Cardiac muscle cell (in vitro differentiated cells and primary cell): ENCODE measurements around the gene THEM4. TPM values are rescaled to one million over a fixed set of nuclear protein-coding genes. Genes with fewer than 3 reads are reported as not detected.

ENCODE experiments used
- DNase-seq, 2 donors: peaks; one replicate each; pipeline versions ENCODE4 v3.0.0 to v3.0.0-alpha.2; 2010 to 2017; ENCODE audit warnings: low read depth in 1 of 2, low spot score in 1 of 2
- H3K27ac ChIP-seq: fragments of 200-600 bp; sonication (generic); 2 replicates; pipeline ENCODE4 v1.5.1; 2016
- H3K27me3 ChIP-seq: fragments of 200-600 bp; sonication (generic); 2 replicates; pipeline ENCODE4 v1.6.0; 2016; ENCODE audit warnings: control low read depth
- H3K36me3 ChIP-seq: fragments of 200-600 bp; sonication (generic); 2 replicates; pipeline ENCODE4 v1.5.1; 2016; ENCODE audit warnings: control low read depth
- H3K4me1 ChIP-seq: fragments of 200-600 bp; sonication (generic); 2 replicates; pipeline ENCODE4 v1.8.1; 2017; ENCODE audit warnings: low read depth, mild to moderate bottlenecking, mixed run types
- H3K4me3 ChIP-seq: fragments of 200-600 bp; sonication (generic); 2 replicates; pipeline ENCODE4 v1.5.1; 2016; ENCODE audit warnings: mild to moderate bottlenecking
- H3K9me3 ChIP-seq: fragments of 200-600 bp; sonication (generic); 2 replicates; pipeline ENCODE4 v1.5.1; 2017; ENCODE audit warnings: low read depth, mild to moderate bottlenecking, control low read depth
- polyA plus RNA-seq: library from polyadenylated mRNA; unstranded; fragments of >200 nt; fragmentation: Nextera tagmentation; extraction: Ambion mirVana; gene quantifications from 2 replicates; pipeline ENCODE4 v1.2.1, GENCODE V29; 2016
- total RNA-seq: library from RNA; depleted of rRNA; stranded (reverse); fragments of >200 nt; gene quantifications from 2 replicates; pipeline ENCODE4 v1.2.3, GENCODE V29; 2016
- TF ChIP-seq, protein P1 (sequence below): IDR thresholded peaks from 2 replicates; pipeline ENCODE4 v1.5.1; 2012; ENCODE audit warnings: low read depth, mild to moderate bottlenecking, low read length

The THEM4 gene
- total and polyA plus RNA-seq, 2 experiments from 2014 or later: 26.8 to 61.9 TPM

DNA sequence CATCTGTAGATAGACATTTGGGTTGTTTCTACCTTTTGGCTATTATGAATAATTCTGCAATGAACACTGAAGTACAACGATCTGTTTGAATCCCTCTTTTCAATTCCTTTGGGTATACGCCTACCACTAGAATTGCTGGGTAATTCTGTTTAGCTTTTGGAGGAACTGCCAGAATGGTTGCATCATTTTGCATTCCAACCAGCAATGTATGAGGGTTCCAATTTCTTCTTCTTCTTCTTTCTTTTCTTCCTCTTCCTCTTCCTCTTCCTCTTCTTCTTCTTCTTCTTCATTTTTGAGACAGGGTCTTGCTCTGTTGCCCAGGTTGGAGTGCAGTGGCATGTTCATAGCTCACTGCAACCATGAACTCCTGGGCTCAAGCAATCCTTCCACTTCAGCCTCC, 42.0 kb downstream of the THEM4 start:
- no peak overlapping the region for H3K4me3 ChIP-seq
- no peaks in the 10 kb centered on the region for H3K27me3 ChIP-seq
- H3K9me3 ChIP-seq: no peaks in the 10 kb centered on the region
- no peaks in the 10 kb centered on the region for H3K36me3 ChIP-seq
- no peak overlapping the region for H3K27ac ChIP-seq
- DNase-seq: peak in 1 of 2 donors; percentile 21
- H3K4me1 ChIP-seq: no peaks in the 10 kb centered on the region
- TF ChIP-seq, protein P1, sequence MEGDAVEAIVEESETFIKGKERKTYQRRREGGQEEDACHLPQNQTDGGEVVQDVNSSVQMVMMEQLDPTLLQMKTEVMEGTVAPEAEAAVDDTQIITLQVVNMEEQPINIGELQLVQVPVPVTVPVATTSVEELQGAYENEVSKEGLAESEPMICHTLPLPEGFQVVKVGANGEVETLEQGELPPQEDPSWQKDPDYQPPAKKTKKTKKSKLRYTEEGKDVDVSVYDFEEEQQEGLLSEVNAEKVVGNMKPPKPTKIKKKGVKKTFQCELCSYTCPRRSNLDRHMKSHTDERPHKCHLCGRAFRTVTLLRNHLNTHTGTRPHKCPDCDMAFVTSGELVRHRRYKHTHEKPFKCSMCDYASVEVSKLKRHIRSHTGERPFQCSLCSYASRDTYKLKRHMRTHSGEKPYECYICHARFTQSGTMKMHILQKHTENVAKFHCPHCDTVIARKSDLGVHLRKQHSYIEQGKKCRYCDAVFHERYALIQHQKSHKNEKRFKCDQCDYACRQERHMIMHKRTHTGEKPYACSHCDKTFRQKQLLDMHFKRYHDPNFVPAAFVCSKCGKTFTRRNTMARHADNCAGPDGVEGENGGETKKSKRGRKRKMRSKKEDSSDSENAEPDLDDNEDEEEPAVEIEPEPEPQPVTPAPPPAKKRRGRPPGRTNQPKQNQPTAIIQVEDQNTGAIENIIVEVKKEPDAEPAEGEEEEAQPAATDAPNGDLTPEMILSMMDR: no peak

DNA sequence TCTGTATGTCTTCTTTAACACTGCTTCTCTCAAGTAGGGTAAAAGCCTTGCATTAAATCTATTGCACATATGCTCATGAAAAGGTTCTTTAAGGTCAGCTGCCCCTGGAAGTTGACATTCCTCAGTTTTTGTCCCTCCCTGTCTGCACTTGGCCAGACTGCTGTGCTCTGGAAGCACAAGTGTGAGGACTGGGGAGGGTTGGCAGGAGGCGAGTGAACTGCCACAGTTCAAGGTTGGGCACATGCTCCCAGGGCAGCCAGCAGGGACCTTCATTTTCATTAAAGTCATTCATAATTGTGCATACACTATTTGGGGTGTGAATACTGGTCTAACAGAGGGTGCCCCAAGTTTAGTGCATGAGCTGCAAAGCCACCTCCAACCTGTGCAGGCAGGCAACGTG, 44.9 kb downstream of the THEM4 start:
- TF ChIP-seq, protein P1: no peak
- Histone ChIP-seq H3K4me1 (no peaks in the 10 kb centered on the region), H3K27ac (no peak overlapping the region), H3K4me3 (no peak overlapping the region), H3K36me3 (no peaks in the 10 kb centered on the region), H3K9me3 (no peaks in the 10 kb centered on the region), H3K27me3 (no peaks in the 10 kb centered on the region)
- peak in 1 of 2 donors; percentile 8 for DNase-seq

DNA sequence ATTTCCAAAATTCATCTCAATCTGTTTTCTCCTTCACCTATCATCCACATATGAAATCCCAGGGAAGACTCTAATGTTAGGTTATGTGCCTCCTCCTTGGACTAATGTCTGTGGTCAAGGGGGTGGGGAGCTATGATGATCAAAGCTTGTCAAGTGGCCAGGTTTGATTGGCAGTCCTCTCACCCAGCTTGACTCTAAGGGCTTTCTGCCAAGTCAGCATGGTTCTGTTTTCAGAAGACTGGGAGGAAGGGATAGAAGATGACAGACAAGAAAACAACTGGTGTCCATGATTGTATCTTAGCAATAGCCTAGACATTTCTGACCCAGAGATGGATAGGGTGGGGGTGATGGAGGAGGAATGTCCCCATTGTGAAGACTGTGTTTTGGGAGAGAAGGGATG, 46.7 kb downstream of the THEM4 start:
- Histone ChIP-seq H3K9me3 (no peaks in the 10 kb centered on the region), H3K4me3 (no peak overlapping the region), H3K36me3 (no peaks in the 10 kb centered on the region), H3K4me1 (no peaks in the 10 kb centered on the region), H3K27me3 (no peaks in the 10 kb centered on the region), H3K27ac (no peak overlapping the region)
- TF ChIP-seq, protein P1: no peak
- no peak for DNase-seq

DNA sequence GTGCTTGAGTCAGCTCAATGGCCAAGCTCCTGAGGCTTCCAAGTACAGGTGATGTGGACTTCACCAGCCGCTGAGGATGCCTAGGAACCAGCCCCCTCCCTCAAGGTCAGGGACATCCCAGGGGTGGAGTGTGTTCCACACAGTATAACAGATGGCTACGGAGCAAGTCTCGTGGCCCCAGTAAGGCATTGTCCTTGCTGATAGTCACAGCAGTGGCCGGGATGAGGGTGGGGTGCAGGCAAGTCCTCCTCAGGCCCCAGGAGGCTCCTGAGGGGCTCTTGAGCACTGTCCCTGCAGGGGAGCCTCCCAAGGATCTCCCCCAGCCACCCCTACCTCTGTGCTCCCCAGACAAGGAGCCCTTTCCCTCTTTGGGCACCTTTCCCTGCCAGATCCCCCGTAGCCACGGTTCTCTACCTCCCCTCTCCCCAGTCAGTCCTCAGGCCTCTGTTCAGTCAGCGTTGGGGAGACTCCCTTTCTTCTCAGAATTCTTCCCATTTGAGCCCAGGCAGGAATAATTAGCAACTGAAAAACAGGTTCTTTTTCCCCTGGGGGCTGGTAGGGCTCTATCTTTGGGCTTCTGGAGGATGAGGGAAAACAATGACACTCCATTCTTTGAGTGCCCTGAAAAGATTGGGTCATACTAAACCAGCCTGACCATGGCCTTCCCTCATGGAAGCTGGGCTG, 48.7 kb downstream of the THEM4 start:
- Histone ChIP-seq H3K9me3 (no peaks in the 10 kb centered on the region), H3K27me3 (no peaks in the 10 kb centered on the region), H3K4me1 (peaks cover 3% of the 10 kb centered on the region), H3K4me3 (no peak overlapping the region), H3K36me3 (no peaks in the 10 kb centered on the region), H3K27ac (no peak overlapping the region)
- DNase-seq: no peak
- TF ChIP-seq, protein P1: no peak

DNA sequence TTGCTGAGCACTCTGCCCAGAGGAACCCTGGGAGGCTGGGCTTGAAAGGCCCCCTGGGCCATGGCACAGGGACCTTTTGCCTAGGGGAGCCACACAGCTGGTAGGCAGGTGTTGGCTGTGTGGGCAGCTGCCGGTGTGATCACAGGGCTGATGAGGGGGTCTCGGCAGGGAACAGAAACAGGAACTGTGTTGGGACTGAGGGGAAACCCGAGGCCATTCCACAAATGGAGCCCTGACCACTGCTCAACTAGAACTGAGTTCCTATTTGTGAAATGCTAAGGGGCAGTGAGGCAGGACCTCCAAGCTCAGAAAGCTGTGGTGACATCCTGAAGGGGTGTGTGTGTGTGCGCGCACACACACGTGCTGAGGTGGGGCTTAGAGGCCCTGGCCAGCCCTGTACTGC, 49.4 kb downstream of the THEM4 start:
- DNase-seq: no peak
- Histone ChIP-seq H3K4me3 (no peak overlapping the region), H3K27ac (no peak overlapping the region), H3K9me3 (no peaks in the 10 kb centered on the region), H3K4me1 (peaks cover 4% of the 10 kb centered on the region), H3K27me3 (no peaks in the 10 kb centered on the region), H3K36me3 (no peaks in the 10 kb centered on the region)
- TF ChIP-seq, protein P1: no peak
